GM21390 (cell line): Measurements from ENCODE around the gene OSR1.
"Not testable (repeated sequence)": the region's sequence is repeated elsewhere in the genome, so short reads cannot be mapped to it uniquely, and the experiment has no call there.

ENCODE experiments used
- ATAC-seq: cut with Tn5 transposase; IDR thresholded peaks from one replicate; pipeline ENCODE4 v1.9.1; 2021; ENCODE audit not compliant: unreplicated experiment

The OSR1 gene

DNA sequence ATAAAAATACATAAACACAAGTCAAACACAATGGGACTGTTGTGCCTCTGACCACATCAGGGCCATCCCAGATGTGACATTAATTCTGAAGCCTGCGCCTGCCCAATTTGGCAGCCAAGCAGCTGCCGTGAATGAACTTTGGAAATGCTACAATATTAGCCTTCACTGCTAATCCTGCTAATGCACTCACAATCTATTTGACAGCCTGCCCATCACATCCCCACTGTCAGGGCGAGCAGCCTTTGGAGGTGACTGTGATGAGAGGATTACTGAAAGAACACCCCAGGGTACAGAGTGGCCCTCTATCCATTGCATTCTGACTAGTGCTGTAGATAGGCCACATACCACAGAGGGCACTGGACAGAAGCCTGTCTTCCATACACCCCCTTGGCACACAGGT, 21.6 kb downstream of the OSR1 start:
- no peak for ATAC-seq

DNA sequence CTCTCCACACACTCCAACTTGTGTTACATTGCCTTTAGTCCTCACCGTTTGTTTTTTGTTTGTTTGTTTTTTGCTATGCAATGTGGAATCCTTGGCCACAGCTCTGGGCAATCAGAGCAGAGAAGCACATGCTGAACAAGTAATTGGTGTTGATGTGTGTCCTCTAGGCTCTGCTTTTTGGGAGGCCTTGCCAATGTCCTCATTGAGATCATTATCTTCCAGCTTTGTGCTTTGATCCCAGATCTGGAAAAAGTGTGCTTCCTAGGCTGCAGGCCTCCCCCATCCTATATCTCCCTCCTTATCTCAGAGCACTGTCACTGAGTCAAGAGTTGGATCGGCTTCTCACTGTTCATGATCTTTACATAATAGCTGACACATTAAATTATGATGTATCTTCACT, 25.9 kb downstream of the OSR1 start:
- no peak for ATAC-seq

DNA sequence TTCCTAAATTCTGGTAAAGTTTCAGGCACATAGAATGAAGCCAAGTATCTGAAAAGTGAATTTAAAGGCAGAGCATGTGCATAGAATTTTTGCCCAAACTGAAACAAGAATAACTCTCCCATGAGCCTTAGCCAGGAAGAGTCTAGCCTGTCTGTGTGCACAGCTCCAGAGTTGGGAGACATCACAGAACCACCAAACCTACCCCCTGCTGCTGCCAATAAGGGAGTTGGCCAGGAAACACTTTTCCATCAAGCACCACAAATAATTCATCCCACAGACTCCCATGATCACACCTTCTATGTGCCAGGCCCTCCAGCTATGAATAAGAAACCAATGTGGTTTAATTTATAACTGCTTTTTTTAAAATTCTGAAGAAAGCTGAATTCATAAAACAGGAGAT, 27.0 kb downstream of the OSR1 start:
- no peak for ATAC-seq

DNA sequence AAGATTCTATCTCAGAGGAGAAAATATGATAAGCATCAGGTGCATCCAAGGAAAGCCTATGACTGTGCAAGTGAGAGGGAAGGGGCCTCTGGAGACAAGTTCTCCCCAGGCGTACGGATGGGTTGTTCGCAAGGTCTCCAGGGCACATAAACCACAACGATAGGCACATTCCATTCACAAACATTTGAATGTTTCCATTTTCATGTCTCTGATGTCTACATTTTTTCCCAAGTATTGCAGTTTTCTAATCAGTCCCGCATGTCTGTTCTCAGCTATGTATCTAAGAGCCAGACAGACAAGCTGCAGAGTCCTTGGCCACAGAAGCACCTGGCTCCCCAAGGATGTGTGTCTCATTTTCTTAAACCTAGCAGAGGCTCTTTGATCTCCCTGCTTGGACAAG, 28.0 kb downstream of the OSR1 start:
- ATAC-seq: no peak

DNA sequence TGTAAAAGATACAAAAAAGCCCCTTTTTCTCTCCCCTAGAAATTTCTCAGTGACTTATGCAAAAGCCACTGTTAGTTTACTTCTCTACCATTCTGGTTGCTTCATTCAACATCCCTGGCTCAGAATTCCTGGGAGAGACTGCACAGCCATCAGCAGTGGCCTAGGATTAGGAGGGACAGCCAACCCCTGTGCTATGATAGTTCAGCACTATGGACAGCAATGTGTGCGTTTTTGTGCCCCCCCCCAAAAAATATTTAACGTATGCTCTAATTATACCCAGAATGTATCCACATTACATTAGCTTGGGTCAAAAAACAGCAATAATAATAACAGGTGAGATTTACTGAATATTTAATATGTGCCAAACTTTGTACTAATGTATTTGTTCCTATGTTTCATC, 29.0 kb downstream of the OSR1 start:
- no peak for ATAC-seq

DNA sequence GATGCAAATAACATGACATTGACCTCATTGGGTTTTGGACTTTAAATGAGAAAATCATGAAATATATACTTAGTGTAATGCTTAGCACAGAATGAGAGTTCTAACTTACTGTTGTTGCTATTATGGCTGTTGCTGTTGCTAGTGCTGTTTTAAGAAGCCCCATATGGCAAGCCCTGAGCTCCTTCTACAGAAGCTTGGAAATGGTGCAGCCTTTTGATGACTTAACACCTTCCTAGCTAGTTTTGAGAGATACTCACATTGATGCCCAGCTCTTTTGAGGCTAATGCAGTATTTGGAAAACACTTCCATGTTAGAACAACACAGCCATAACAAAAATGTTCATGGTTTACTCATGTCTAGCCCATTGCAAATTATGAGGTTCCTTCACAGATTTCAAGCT, 30.9 kb downstream of the OSR1 start:
- no peak for ATAC-seq

DNA sequence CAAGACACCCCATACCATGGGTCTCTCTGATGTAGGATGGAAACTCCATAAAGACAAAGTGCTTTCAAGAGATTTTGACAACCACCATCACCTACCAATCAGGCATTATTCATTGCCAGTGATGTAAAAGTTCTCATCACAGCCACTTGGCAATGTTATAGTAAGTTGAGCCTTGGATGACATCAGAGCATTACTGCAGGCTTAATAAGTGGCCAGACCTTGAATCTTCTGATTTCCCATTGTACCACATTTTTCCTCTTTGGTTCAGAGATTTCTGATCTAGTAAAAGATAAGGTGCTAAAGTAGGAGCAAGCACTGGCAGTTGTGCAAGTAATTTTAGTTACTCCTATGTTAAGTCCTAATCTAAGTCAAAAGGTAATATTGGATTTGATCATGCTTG, 36.5 kb downstream of the OSR1 start:
- ATAC-seq: no peak

DNA sequence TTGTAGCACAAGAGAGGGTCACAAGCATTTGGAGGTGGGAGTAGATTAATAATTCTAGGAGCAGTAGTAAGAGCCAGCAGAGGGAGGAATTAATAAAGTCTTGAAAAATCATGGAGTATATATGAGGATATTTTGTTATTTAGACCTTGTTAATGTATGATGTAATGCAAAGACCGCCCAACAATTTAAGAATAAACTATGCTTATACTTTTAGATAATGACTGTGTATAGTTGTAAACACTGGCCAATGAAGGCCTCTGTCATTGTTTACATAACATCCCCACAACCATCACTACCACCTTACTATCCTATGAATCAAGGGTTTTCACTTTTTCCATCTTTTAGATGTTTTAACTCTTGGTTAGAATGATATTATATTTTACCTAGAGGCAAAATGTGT, 37.6 kb downstream of the OSR1 start:
- no peak for ATAC-seq

DNA sequence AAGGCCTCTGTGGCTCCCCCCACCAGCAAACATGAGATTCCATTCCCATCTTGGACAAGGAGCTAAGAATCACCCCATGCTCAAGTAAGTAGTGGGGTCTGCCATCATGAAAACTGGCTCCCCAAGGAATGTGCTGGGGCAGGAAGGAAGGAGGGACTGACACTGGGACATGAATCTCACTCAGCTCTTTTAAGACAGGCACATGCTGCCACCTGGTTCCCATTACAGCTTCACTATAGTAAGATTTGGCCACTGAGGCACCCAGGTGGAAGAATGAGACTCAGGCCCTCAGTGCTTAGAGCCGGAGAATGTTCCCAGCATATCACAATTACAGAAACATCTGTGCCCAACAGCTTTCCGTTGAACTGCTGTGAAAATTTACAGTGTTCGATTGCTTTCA, 38.7 kb downstream of the OSR1 start:
- no peak for ATAC-seq

DNA sequence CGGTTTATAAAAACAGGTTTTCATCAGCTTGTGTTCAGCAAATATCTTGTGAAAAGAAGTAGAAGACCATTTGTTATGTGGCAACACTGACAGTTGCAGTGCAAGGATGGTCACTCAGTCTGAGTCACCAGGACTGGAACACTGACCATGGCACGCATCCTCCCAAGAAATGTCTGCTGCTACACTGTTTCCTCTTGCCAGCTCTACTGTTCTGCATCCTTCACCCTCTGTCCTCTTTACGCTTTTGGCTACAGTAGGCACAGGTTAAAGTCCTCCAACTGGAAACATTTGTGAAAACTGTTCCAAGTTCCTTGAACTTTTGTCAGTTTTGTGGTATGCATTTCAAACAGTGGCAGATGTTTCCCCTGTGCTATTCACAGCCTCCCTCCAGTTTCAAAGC, 39.4 kb downstream of the OSR1 start:
- no peak for ATAC-seq

DNA sequence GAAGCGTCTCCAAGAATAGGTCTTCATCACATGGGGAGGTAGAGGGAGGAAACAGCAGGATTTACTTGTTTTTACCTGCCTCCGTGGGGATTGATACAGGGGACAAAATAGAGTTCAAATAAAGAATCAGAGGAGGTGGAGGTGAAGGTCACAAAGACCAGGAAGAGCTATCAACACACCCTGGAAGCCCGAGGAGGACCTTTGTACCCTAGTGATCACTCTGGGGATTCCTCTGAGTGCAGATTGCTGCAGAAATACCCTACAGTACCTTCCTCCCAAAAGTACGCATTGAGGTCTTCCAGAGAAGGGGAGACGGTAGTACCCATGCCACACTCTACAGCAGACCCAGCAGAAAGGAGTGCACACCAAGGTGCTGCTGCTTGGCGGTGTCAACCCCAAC, 44.9 kb downstream of the OSR1 start:
- no peak for ATAC-seq

DNA sequence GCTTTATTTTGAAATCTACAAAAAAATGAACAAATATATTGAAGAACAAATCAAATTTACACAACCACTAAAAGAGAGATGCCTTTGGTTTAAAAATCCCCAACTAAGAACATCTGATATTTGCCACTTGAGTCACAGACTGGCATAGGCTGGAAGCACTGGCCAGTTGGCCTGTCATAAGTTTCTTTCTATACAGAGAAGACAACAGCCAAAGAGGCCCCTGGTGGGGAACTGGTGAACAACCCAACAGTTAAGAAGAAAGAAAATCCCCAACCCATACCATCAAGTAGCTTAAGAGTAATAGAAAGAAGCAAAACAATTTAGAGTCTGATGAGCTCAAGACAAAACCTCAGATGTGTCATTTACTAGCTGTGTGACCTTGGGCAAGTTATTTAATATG, 45.5 kb downstream of the OSR1 start:
- peak; percentile 75 for ATAC-seq

DNA sequence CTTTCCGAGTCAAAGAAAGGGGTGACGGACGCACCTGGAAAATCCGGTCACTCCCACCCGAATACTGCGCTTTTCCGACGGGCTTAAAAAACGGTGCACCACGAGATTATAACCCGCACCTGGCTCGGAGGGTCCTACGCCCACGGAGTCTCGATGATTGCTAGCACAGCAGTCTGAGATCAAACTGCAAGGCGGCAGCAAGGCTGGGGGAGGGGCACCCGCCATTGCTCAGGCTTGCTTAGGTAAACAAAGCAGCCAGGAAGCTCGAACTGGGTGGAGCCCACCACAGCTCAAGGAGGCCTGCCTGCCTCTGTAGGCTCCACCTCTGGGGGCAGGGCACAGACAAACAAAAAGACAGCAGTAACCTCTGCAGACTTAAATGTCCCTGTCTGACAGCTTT, 52.4 kb downstream of the OSR1 start:
- not testable (repeated sequence) for ATAC-seq

DNA sequence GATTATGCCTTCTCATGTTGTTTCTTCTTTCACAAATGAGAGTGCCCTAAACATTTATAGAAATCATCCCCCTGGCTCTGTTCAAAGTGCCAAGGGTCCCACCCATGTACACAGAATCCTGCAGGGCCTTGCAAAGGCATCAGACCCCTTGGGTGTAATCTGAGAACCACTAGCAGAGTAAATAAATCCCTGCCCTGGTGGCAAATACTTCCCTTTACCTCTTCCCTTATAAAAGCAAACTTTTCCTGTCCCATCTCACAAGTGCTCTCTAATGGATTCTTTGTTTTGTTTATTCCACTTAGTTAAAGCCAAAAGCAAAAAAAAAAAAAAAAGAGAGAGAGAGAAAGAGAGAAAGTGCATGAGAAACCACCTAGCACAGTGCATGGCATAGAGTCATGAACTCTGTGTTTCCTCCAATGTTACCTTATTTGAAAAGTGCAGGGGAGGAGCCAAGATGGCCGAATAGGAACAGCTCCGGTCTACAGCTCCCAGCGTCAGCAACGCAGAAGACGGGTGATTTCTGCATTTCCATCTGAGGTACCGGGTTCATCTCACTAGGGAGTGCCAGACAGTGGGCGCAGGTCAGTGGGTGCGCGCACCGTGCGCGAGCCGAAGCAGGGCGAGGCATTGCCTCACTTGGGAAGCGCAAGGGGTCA, 52.9 kb downstream of the OSR1 start:
- ATAC-seq: not testable (repeated sequence)

DNA sequence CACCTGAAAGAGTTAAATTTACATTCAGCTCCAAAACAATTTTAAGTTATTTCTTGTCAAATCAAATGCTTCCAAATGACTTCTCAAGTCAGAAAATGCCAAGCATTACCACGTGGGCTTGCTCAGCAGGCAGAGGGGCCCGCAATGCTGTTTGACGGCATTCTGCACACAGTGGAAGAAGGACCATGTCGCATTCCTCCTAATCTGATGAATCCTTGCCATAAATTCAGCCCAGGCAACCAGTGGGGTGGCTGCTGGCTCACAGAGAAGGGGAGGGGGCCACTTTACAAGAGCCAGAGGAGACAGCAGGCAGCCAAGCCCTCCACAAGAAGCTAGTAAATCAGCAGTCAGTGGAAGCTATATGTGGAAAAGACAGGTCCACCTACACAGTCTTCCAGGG, 56.7 kb downstream of the OSR1 start:
- ATAC-seq: no peak
